Liver (tissue), 9 donors: ENCODE data around the gene MARK3. TPM values are rescaled to one million over a fixed set of nuclear protein-coding genes. Genes with fewer than 3 reads are reported as not detected.

Experiments
- DNase-seq: peaks from one replicate; pipeline ENCODE4 v3.0.0-alpha.2; 2017; ENCODE audit warnings: low spot score
- H3K27ac ChIP-seq, 2 donors: one replicate each; pipeline ENCODE4 v1.7.0; 2013; ENCODE audit warnings: inconsistent platforms in 2 of 2, low read length in 2 of 2, control low read depth in 1 of 2, low read depth in 1 of 2, mild to moderate bottlenecking in 1 of 2
- H3K27me3 ChIP-seq, 4 donors: one replicate each; pipeline versions ENCODE4 v1.6.1 to v1.7.0; 2013; ENCODE audit warnings: low read length in 3 of 4, inconsistent platforms in 1 of 4, mild to moderate bottlenecking in 1 of 4, moderate library complexity in 1 of 4; ENCODE audit not compliant: control insufficient read depth in 4 of 4, insufficient read depth in 4 of 4
- H3K36me3 ChIP-seq, 4 donors: one replicate each; pipeline versions ENCODE4 v1.6.1 to v1.7.0; 2013; ENCODE audit warnings: low read length in 3 of 4, mild to moderate bottlenecking in 3 of 4, low read depth in 1 of 4, moderate library complexity in 1 of 4; ENCODE audit not compliant: control insufficient read depth in 4 of 4, insufficient read depth in 3 of 4
- H3K4me1 ChIP-seq, 4 donors: one replicate each; pipeline versions ENCODE4 v1.6.1 to v1.7.0; 2013; ENCODE audit warnings: low read length in 3 of 4, mild to moderate bottlenecking in 3 of 4, moderate library complexity in 1 of 4; ENCODE audit not compliant: control insufficient read depth in 4 of 4, insufficient read depth in 4 of 4
- H3K4me3 ChIP-seq, 3 donors: one replicate each; pipeline versions ENCODE4 v1.6.1 to v1.7.0; 2013; ENCODE audit warnings: low read length in 3 of 3, control low read depth in 1 of 3, low read depth in 1 of 3, mild to moderate bottlenecking in 1 of 3
- H3K9ac ChIP-seq, 2 donors: one replicate each; pipeline ENCODE4 v1.7.0; 2013; ENCODE audit warnings: low read length in 2 of 2, mild to moderate bottlenecking in 2 of 2, moderate library complexity in 2 of 2, control low read depth in 1 of 2, low read depth in 1 of 2
- H3K9me3 ChIP-seq, 4 donors: one replicate each; pipeline versions ENCODE4 v1.6.1 to v1.7.0; 2013; ENCODE audit warnings: low read length in 3 of 4; ENCODE audit not compliant: control insufficient read depth in 4 of 4
- ATF3 ChIP-seq: IDR thresholded peaks from 2 replicates; pipeline ENCODE4 v1.6.1; 2016; ENCODE audit warnings: antibody characterized with exemption
- CTCF ChIP-seq: fragments of 150-350 bp; IDR thresholded peaks from 2 replicates; pipeline ENCODE4 v1.5.1; 2017; ENCODE audit warnings: improper control_type of control experiment, low read depth, low read length; ENCODE audit not compliant: missing input control
- FOXA1 ChIP-seq: IDR thresholded peaks from 2 replicates; pipeline ENCODE4 v1.6.1; 2016; ENCODE audit warnings: antibody characterized with exemption
- FOXA2 ChIP-seq: IDR thresholded peaks from 2 replicates; pipeline ENCODE4 v1.6.1; 2016; ENCODE audit warnings: antibody characterized with exemption
- GABPA ChIP-seq, 2 donors: IDR thresholded peaks in 1 of 2; conservative IDR thresholded peaks in 1 of 2; 2 replicates each; pipeline ENCODE4 v1.6.1; 2016; ENCODE audit warnings: antibody characterized with exemption in 2 of 2, mild to moderate bottlenecking in 1 of 2, moderate library complexity in 1 of 2
- HNF4A ChIP-seq, 2 donors: conservative IDR thresholded peaks; 2 replicates each; pipeline ENCODE4 v1.6.1; 2016; ENCODE audit warnings: antibody characterized with exemption in 2 of 2, mild to moderate bottlenecking in 2 of 2
- HNF4G ChIP-seq: IDR thresholded peaks from 2 replicates; pipeline ENCODE4 v1.6.1; 2016; ENCODE audit warnings: antibody characterized with exemption
- JUND ChIP-seq, 2 donors: IDR thresholded peaks; 2 replicates each; pipeline ENCODE4 v1.6.1; 2016; ENCODE audit warnings: antibody characterized with exemption in 2 of 2
- NR2F2 ChIP-seq: IDR thresholded peaks from 2 replicates; pipeline ENCODE4 v1.6.1; 2016; ENCODE audit warnings: antibody characterized with exemption
- RAD21 ChIP-seq, 2 donors: IDR thresholded peaks; 2 replicates each; pipeline ENCODE4 v1.6.1; 2016; ENCODE audit warnings: antibody characterized with exemption in 2 of 2, mild to moderate bottlenecking in 2 of 2
- REST ChIP-seq: IDR thresholded peaks from 2 replicates; pipeline ENCODE4 v1.6.1; 2016; ENCODE audit warnings: antibody characterized with exemption, mild to moderate bottlenecking
- RXRA ChIP-seq, 2 donors: IDR thresholded peaks; 2 replicates each; pipeline ENCODE4 v1.6.1; 2017 to 2018; ENCODE audit warnings: antibody characterized with exemption in 2 of 2, mild to moderate bottlenecking in 1 of 2
- SP1 ChIP-seq: IDR thresholded peaks from 2 replicates; pipeline ENCODE4 v1.6.1; 2018; ENCODE audit warnings: antibody characterized with exemption, mild to moderate bottlenecking
- TAF1 ChIP-seq: conservative IDR thresholded peaks from 2 replicates; pipeline ENCODE4 v1.6.1; 2016; ENCODE audit warnings: antibody characterized with exemption, mild to moderate bottlenecking
- YY1 ChIP-seq: IDR thresholded peaks from 2 replicates; pipeline ENCODE4 v1.6.1; 2016; ENCODE audit warnings: antibody characterized with exemption, mild to moderate bottlenecking
- ZBTB33 ChIP-seq: IDR thresholded peaks from 2 replicates; pipeline ENCODE4 v1.6.1; 2016; ENCODE audit warnings: antibody characterized with exemption
- WGBS: extraction: QIAGEN DNeasy Blood & Tissue Kit; methylation state at CpG from one replicate; pipeline ENCODE4 v1.1.7; 2013; 5-methylcytosine and 5-hydroxymethylcytosine counted together
- polyA plus RNA-seq, 2 donors: library from polyadenylated mRNA; stranded (reverse) in 1 of 2; unstranded in 1 of 2; fragments of 200-250 nt in 1 of 2; fragments of >200 nt in 1 of 2; fragmentation: Nextera tagmentation in 1 of 2; extraction: Ambion mirVana in 1 of 2; gene quantifications; one replicate each; pipeline versions ENCODE4 v1.2.1 to v1.2.3, GENCODE V29; 2013 to 2015
- total RNA-seq, 2 donors: library from RNA; depleted of rRNA; stranded (reverse); fragments of >200 nt; gene quantifications; one replicate each; pipeline ENCODE4 v1.2.3, GENCODE V29; 2014
- donor health status: healthy.
- donor health status: healthy.
- donor health status: healthy.
- donor health status: healthy.
- donor health status: healthy.

Gene MARK3
- total and polyA plus RNA-seq, 4 donors = 14.1 to 86.0 (median 33.0) TPM

- TF ChIP-seq ZBTB33 = no peak
Observed at GRCh38 chr14:103372552-103373304, 12.5 kb upstream of the MARK3 start (continued).

GRCh38 chr14:103374121-103374520 lies 11.1 kb upstream of the MARK3 start:
- TF ChIP-seq FOXA1 = no peak
- no peak for TF ChIP-seq YY1
- TF ChIP-seq ATF3 = no peak
- TF ChIP-seq CTCF = no peak
- no peak for TF ChIP-seq RAD21 (IDR thresholded peaks at IDR 0.05)
- no peak for TF ChIP-seq GABPA (IDR thresholded peaks at IDR 0.05 in 1 of 2, conservative IDR thresholded peaks at IDR 0.05 in 1 of 2)
- no peak for TF ChIP-seq HNF4G
- no peak for TF ChIP-seq JUND (IDR thresholded peaks at IDR 0.05)
- Histone ChIP-seq H3K9me3 (no peaks in the 10 kb centered on the region), H3K27me3 (no peaks in the 10 kb centered on the region), H3K4me1 (no peaks in the 10 kb centered on the region), H3K36me3 (no peaks in the 10 kb centered on the region), H3K4me3 (no peak overlapping the region), H3K27ac (no peak overlapping the region), H3K9ac (no peak overlapping the region)
- DNase-seq = no peak
- 89% methylated on average over 11 of the region's 11 CpGs for WGBS

- no peak overlapping the region for H3K9ac ChIP-seq
- 92% methylated on average over 2 of the region's 2 CpGs for WGBS
- H3K4me3 ChIP-seq = no peak overlapping the region
- H3K27ac ChIP-seq = no peak overlapping the region
- H3K9me3 ChIP-seq = no peaks in the 10 kb centered on the region
- H3K27me3 ChIP-seq = no peaks in the 10 kb centered on the region
- H3K4me1 ChIP-seq = no peaks in the 10 kb centered on the region
- no peaks in the 10 kb centered on the region for H3K36me3 ChIP-seq
- no peak for DNase-seq
- TF ChIP-seq FOXA1 (no peak), ZBTB33 (no peak), CTCF (no peak), RXRA (IDR thresholded peaks at IDR 0.05) (no peak), HNF4A (conservative IDR thresholded peaks at IDR 0.05) (no peak), TAF1 (no peak), JUND (IDR thresholded peaks at IDR 0.05) (no peak), HNF4G (no peak), SP1 (no peak), NR2F2 (no peak), REST (no peak), RAD21 (IDR thresholded peaks at IDR 0.05) (no peak), YY1 (no peak), FOXA2 (no peak), ATF3 (no peak)
Observed at GRCh38 chr14:103377522-103378037, 7.6 kb upstream of the MARK3 start.
